ENCODE measurements around the gene IZUMO2.
"Not testable (repeated sequence)": the region's sequence is repeated elsewhere in the genome, so short reads cannot be mapped to it uniquely, and the experiment has no call there.

Gene IZUMO2

GRCh38 chr19:50140118-50140845 is 22.8 kb downstream of the IZUMO2 start:
- H3K9me3 ChIP-seq (ENCODE audit: control insufficient read depth, low read length); H3K27ac ChIP-seq (ENCODE audit: insufficient read depth, low read length, poor library complexity, severe bottlenecking); H3K4me3 ChIP-seq (ENCODE audit: insufficient read depth, low read depth, low read length, poor library complexity, severe bottlenecking); H3K4me1 ChIP-seq (ENCODE audit: control insufficient read depth, insufficient read depth, low read length, poor library complexity, severe bottlenecking); H3K36me3 ChIP-seq (ENCODE audit: control insufficient read depth, insufficient read depth, low read length); DNase-seq: not testable (repeated sequence)
- H3K27me3 ChIP-seq (replicated peaks; ENCODE audit: control insufficient read depth, insufficient read depth, low read length, poor library complexity, severe bottlenecking): peaks cover 11% of the 10 kb centered on the region

- not testable (repeated sequence) for H3K4me1 ChIP-seq (ENCODE audit: control insufficient read depth, insufficient read depth, low read length, poor library complexity, severe bottlenecking); H3K27ac ChIP-seq (ENCODE audit: insufficient read depth, low read length, poor library complexity, severe bottlenecking); H3K9me3 ChIP-seq (ENCODE audit: control insufficient read depth, low read length); DNase-seq; H3K4me3 ChIP-seq (ENCODE audit: insufficient read depth, low read depth, low read length, poor library complexity, severe bottlenecking); H3K36me3 ChIP-seq (ENCODE audit: control insufficient read depth, insufficient read depth, low read length)
- peaks cover 11% of the 10 kb centered on the region for H3K27me3 ChIP-seq (replicated peaks; ENCODE audit: control insufficient read depth, insufficient read depth, low read length, poor library complexity, severe bottlenecking)
Measured at GRCh38 chr19:50136603-50137365, 26.3 kb downstream of the IZUMO2 start.

GRCh38 chr19:50135856-50136602 is 27.1 kb downstream of the IZUMO2 start:
- H3K27me3 ChIP-seq (replicated peaks; ENCODE audit: control insufficient read depth, insufficient read depth, low read length, poor library complexity, severe bottlenecking): peaks cover 11% of the 10 kb centered on the region
- DNase-seq; H3K36me3 ChIP-seq (ENCODE audit: control insufficient read depth, insufficient read depth, low read length); H3K9me3 ChIP-seq (ENCODE audit: control insufficient read depth, low read length); H3K27ac ChIP-seq (ENCODE audit: insufficient read depth, low read length, poor library complexity, severe bottlenecking); H3K4me1 ChIP-seq (ENCODE audit: control insufficient read depth, insufficient read depth, low read length, poor library complexity, severe bottlenecking); H3K4me3 ChIP-seq (ENCODE audit: insufficient read depth, low read depth, low read length, poor library complexity, severe bottlenecking): not testable (repeated sequence)

- H3K9me3 ChIP-seq (ENCODE audit: control insufficient read depth, low read length); H3K36me3 ChIP-seq (ENCODE audit: control insufficient read depth, insufficient read depth, low read length); DNase-seq: not testable (repeated sequence)
Measured at GRCh38 chr19:50134777-50135719, 28.0 kb downstream of the IZUMO2 start.

GRCh38 chr19:50133518-50134492 is 29.3 kb downstream of the IZUMO2 start:
- H3K27me3 ChIP-seq (replicated peaks; ENCODE audit: control insufficient read depth, insufficient read depth, low read length, poor library complexity, severe bottlenecking): peaks cover 11% of the 10 kb centered on the region
- not testable (repeated sequence) for H3K27ac ChIP-seq (ENCODE audit: insufficient read depth, low read length, poor library complexity, severe bottlenecking); H3K9me3 ChIP-seq (ENCODE audit: control insufficient read depth, low read length); H3K4me1 ChIP-seq (ENCODE audit: control insufficient read depth, insufficient read depth, low read length, poor library complexity, severe bottlenecking); H3K36me3 ChIP-seq (ENCODE audit: control insufficient read depth, insufficient read depth, low read length); DNase-seq; H3K4me3 ChIP-seq (ENCODE audit: insufficient read depth, low read depth, low read length, poor library complexity, severe bottlenecking)

More at GRCh38 chr19:50134777-50135719, 28.0 kb downstream of the IZUMO2 start:
- peaks cover 11% of the 10 kb centered on the region for H3K27me3 ChIP-seq (replicated peaks; ENCODE audit: control insufficient read depth, insufficient read depth, low read length, poor library complexity, severe bottlenecking)
- H3K27ac ChIP-seq (ENCODE audit: insufficient read depth, low read length, poor library complexity, severe bottlenecking); H3K4me1 ChIP-seq (ENCODE audit: control insufficient read depth, insufficient read depth, low read length, poor library complexity, severe bottlenecking); H3K4me3 ChIP-seq (ENCODE audit: insufficient read depth, low read depth, low read length, poor library complexity, severe bottlenecking): not testable (repeated sequence)

- H3K27me3 ChIP-seq (replicated peaks; ENCODE audit: control insufficient read depth, insufficient read depth, low read length, poor library complexity, severe bottlenecking); H3K9me3 ChIP-seq (ENCODE audit: control insufficient read depth, low read length); DNase-seq; H3K4me3 ChIP-seq (ENCODE audit: insufficient read depth, low read depth, low read length, poor library complexity, severe bottlenecking); H3K36me3 ChIP-seq (ENCODE audit: control insufficient read depth, insufficient read depth, low read length); H3K4me1 ChIP-seq (ENCODE audit: control insufficient read depth, insufficient read depth, low read length, poor library complexity, severe bottlenecking); H3K27ac ChIP-seq (ENCODE audit: insufficient read depth, low read length, poor library complexity, severe bottlenecking): not testable (repeated sequence)
Measured at GRCh38 chr19:50104012-50104411, 59.1 kb downstream of the IZUMO2 start.

GRCh38 chr19:50103405-50103804 is 59.7 kb downstream of the IZUMO2 start:
- DNase-seq; H3K27me3 ChIP-seq (replicated peaks; ENCODE audit: control insufficient read depth, insufficient read depth, low read length, poor library complexity, severe bottlenecking): not testable (repeated sequence)

More at GRCh38 chr19:50103405-50103804, 59.7 kb downstream of the IZUMO2 start:
- not testable (repeated sequence) for H3K36me3 ChIP-seq (ENCODE audit: control insufficient read depth, insufficient read depth, low read length); H3K27ac ChIP-seq (ENCODE audit: insufficient read depth, low read length, poor library complexity, severe bottlenecking); H3K9me3 ChIP-seq (ENCODE audit: control insufficient read depth, low read length); H3K4me1 ChIP-seq (ENCODE audit: control insufficient read depth, insufficient read depth, low read length, poor library complexity, severe bottlenecking); H3K4me3 ChIP-seq (ENCODE audit: insufficient read depth, low read depth, low read length, poor library complexity, severe bottlenecking)

Measured in effector memory CD4-positive, alpha-beta T cell (primary cell).